CD4-positive, alpha-beta T cell treated with Interleukin-4 for 4 hours (primary cell): ENCODE data around the gene CAPN1.
A peak's percentile ranks its signal among the peaks of the same experiment; 100 is the strongest.
"Not testable (repeated sequence)": the region's sequence is repeated elsewhere in the genome, so short reads cannot be mapped to it uniquely, and the experiment has no call there.

Source experiments
- DNase-seq: peaks from one replicate; pipeline ENCODE4 v3.0.0-alpha.2; 2020

CAPN1 gene

DNA sequence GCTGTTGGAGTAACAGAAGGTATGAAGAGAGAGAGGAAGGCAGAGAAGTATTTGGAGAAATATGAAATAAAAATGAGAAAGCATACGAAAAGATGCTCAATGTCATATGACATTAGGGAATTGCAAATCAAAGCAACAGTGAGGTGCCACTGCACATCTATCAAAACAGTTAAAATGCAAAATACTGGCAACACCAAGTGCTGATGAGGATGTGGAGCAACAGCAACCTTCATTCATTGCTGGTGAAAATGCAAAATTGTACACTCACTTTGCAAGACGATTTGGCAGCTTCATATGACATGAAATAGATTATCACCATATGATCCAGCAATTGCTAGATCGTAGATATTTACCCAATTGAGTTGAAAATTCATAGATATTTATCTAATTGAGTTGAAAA is 21.1 kb upstream of the CAPN1 start:
- DNase-seq: no peak

DNA sequence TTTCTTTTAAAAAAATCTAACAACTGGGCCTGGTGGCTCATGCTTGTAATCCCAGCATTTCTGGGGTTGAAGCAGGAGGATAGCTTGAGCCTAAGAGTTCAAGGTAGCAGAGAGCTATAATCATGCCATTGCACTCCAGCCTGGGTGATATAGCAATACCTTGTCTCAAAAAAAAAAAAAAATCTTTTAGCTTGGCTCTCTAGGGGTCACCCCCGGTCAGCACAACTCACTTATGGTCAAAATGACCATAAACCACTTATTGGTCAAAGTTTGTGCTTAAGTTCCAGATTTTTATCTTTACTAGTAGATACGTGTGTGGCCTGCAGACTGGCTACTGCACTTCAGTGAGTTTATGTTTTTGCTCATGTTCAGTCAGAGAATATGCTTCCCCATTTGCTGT is 18.0 kb upstream of the CAPN1 start:
- no peak for DNase-seq

DNA sequence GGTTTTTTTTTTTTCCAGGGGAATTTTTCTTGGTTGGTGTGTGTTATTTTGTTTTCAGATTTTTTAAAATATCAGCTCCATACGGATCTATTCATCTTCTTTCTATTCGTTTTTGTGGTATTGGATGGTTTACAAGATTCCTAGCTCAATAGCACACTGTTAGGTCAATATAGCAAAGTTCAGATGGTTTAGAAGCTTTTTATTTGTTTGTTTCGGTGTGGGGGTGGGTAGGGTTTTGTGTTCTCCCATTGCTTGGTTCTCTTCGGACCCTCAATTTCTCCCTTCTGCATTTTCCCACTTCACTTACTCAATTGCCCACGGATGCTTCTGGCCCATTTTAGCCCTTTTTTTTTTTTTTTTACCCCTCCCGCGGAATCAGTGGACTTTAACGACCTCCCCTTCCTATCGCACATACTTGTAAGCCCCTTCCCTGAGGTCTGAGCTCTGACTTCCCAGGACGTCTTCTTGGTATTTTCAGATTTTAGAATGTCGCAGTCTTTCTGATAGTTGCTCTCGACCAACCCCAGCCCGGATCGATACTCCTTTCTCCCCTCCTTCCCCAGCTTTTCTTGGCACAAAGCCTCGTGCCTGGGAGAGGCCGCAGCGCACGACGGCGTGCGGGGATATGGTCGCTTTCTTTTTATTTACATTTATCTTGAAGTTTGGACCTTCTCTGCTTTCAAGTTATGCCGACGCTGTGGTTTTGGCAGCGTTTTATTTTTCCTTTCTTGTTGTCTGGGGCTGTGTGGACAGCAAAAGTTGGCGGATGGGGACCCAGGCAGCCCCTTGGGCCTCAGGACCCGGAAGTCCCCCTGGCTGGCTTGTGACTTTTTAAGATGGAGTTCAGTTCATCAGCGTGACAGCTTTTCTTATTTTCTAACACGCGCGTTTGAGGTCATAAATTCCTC is 16.1 kb upstream of the CAPN1 start:
- no peak for DNase-seq

DNA sequence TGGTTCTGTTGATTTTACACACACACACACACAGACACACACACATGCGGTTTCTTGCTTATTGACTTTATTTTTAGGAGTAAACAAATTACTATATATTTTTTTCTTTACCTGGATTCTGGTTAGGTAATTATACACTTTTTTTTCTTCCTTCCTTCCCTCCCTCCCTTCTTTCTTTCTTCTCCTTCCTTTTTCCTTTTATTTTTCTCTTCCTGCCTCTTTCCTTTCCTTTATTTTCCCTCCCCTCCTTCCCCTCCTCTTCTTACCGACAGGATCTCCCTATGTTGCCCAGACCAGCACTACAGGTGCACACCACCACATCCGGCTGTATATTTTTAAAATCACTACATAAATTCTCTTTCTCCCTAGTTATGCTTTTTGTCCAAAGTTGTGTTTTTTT is 14.8 kb upstream of the CAPN1 start:
- no peak for DNase-seq

DNA sequence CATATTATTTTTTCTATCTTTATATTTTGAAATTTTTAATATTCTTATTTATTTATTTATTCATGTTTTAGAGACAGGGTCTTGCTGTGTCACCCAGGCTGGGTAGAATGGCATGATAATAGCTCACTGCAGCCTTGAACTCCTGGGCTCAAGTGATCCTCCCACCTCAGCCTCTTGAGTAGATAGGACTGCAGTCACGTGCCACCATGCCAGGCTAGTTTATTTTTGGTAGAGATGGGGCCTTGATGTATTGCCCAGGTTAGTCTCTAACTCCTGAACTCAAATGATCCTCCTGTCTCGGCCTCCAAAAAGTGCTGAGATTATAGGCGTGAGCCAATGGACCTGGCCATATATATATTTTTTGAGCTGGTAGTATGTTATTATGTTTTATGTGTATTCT is 14.1 kb upstream of the CAPN1 start:
- no peak for DNase-seq

DNA sequence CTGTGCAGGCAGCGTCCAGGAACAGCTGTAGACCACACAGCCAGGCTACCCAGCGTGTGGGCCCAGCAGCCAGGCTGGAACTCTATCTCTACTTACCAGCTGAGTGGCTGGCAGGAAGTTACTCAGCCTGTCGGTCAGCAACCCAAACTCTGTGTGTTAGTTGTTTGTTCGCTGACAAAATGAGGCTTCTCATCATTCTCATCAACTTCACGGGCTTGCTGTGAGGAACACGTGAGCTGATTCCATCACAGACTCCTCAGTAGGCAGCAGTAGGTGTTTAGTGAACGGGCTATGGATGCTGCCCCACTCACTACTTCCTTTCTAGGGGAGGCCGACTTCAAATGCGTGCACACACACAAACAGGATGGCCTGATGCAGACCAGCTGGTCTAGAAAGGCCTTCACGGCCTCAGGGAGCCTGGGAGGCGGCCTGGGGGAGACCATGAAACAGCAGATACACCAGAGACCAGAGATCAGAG is 12.5 kb upstream of the CAPN1 start:
- DNase-seq: no peak

DNA sequence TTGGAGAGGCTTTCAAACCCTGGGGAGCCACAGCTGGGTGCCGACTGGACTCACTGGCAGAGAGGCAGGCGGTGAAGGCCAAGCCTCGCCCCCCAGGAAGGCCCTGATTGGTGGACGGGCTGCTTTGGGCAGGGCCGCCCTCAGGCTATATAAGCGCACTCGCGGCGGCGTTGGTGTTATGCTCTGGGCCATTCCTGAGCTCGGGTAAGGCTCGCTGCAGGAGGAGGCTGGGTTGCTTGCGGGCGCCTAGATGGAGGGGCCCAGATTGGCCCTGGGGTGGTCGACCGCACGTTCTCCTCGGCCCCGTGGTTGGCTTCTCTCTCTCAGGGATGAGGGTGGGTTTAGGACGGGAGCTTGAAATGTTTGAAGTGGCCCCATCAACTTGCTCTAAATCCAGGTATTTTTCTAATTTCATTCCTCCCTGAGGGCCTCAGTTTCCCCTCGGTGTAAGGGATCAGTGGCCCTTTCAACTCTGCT is 11.6 kb upstream of the CAPN1 start, which contains the start of gene SPDYC:
Gene SPDYC, plus strand, starts transcription at position 176 of the 477 bp plus-strand sequence. CDS start 1,125 bp downstream, outside the sequence.
- DNase-seq: no peak

DNA sequence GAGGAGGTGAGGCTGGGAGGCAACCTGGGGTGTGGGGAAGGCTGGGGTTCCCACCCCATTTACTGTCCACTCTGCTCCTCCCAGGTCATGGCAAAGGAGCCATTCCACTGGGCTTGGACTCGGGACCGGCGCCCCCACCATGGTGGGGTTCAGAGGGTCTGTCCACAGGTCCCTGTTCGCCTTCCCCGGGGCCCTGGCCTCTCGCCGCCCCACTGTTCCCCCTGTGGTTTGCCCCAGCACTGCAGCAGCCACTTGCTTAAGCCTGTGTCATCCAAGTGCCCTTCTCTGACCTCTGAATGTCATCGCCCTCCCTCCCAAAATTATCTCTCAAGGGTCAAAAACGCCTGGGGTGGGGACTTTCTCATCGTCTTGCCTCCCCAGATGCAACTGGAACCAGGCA is 9.1 kb upstream of the CAPN1 start:
- no peak for DNase-seq

DNA sequence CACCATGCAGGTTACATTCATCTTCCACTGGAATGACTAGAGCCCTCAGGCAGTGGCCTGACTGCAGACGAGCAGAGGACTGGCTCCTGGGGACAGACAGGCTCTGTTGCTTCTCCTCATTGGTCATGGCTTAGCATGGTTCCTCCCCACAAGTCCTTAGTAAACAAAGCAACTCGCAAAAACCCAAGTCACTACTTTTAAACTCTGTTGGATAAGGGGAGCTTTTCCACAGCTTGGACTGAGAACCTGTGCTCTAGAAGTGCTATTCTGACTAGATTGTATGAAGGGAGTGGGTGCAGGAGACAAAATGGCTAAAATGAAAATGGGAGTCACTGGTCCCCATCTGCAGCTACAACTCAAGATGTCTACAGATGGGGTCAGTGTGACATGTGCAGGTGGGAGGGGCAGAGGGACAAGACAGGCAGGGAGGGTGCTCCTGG is 7.1 kb upstream of the CAPN1 start:
- not testable (repeated sequence) for DNase-seq

DNA sequence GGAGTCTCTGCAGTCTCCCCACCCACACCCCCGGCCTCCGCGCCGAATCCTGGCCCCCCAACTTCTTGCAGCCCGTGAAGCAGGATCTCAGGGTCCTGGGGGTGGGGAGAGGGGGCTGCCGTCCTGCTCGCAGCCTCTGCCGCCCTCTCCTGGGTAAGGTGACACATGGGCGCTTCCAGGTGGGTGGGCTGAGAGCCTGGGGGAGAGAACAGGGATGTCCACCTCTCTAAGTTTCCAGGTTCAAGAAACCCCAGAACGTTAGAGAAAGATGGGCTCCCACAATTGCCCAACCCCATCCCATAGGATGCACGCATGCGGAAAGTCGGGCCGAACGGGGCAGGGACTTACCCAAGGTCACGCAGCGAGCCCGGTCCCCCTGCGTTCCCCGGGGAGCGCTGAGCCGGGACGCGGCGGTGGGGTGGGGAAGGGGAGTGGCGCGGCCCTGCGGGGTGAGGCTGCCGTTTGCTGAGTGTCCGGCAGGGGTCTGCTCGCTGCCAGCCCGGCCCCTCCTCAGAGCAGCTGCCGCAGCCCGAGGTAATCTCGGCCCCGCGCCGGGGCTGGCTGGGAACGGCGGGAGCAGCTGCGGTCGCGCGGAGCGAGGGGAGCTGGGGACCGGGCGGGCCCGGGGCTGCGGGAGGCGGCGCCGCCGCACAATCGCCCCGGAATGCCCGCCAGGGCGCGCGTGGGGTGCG is 705 bp upstream of the CAPN1 start:
- DNase-seq: peak; percentile 42

DNA sequence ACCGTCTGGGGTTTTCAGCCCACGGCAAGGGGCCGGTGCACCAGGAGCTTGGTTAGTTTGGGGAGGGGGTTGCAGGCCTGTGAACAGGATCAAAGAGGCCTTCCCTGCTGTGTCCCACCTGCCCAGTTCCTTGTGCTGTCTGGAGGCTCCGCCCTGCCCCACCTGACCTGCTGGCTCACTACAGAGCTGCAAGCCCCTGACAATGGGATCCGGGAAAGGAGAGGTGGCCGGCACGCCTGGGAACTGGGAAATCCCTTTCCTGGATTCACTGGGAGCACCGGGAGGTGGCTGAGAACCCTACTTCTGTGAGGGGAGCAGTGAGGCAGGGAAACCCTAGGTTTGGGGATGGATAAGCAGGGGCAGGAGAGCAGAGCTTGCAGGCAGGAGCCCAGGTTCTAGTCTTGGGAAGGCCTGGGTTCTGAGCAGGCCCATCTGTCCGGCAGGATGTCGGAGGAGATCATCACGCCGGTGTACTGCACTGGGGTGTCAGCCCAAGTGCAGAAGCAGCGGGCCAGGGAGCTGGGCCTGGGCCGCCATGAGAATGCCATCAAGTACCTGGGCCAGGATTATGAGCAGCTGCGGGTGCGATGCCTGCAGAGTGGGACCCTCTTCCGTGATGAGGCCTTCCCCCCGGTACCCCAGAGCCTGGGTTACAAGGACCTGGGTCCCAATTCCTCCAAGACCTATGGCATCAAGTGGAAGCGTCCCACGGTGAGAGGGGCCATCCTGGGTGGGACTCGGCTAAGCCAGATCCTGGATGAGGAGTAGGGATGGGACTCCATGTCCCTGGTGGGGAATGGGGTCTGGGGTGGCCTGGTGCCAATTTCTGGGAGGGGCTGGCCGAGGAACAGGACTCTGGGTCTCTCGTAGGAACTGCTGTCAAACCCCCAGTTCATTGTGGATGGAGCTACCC is 786 bp downstream of the CAPN1 start:
- DNase-seq: no peak

DNA sequence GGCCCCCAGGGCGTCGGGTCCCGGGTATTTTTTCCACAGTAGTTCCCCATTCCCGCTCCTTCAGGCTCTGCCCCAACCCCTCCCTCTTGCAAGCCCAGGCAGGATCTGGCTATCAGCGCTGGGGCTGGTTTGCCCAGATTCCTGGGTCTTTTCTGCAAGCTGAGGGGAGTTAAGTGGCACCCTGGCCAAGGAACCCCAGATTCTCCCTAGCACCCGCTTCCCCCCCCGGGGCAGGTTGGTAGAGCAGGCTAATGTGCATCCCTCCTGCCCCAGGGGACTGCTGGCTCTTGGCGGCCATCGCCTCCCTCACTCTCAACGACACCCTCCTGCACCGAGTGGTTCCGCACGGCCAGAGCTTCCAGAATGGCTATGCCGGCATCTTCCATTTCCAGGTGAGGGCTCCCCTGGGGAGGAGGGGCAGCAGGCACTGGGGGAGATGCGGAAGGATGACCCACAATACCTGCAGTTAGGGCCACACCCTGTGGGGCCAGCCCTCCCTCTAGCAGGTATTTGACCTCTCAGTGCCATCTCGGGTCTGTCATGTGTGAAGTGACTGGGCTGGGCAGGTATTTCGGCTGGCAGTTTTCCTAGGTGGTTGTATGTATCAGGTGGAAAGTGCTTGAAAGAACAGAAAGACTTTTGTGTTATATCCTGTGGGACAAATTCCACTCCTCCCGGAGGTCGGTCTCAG is 1.6 kb downstream of the CAPN1 start:
- no peak for DNase-seq

DNA sequence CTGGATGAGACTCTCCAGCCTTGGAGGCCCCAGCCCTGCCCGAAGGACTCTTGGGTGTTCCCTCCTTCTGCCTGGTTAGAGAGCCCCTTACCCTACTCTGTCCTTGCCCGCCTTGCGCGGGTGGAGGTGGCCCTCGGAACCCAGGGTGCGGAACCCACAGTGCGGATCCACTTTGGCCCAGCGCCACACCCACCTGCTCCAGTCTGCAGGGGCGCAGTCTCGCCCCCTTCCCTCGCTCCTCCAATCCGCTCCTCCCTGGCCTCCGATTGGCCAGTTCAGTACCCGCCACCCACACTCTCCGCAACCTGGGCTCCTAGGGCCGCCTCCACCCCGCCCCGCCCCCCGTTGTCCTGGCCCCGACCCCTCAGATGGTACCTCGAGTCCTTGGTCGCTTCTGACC is 2.4 kb downstream of the CAPN1 start:
- no peak for DNase-seq

DNA sequence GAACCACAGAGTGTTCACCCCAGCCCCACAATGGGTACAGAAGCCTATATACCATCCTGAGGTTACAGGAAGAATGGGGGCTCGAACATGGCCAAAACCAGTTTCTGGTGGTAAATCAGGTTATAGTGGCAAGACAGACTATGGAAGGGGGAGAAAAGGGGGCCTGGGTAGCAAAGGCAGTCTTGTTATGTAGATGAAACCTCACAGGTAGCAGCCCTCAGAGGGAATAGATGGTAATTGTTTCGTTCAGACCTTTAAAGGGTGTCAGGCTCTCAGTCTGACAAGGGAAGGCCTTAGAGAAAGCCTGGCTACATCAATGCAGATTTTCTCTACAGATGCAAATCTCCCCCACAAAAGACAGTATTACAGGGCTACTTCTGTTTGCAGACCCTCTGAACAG is 3.4 kb downstream of the CAPN1 start:
- no peak for DNase-seq

DNA sequence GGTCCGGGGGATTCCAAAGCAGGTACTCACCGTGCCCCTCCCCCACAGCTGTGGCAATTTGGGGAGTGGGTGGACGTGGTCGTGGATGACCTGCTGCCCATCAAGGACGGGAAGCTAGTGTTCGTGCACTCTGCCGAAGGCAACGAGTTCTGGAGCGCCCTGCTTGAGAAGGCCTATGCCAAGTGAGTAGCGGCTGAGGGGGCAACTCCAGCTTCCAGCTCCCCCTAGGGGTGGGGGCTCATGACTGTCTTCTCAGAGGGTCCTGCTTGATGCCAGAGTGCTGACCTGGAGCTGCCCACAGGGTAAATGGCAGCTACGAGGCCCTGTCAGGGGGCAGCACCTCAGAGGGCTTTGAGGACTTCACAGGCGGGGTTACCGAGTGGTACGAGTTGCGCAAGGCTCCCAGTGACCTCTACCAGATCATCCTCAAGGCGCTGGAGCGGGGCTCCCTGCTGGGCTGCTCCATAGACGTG is 4.2 kb downstream of the CAPN1 start:
- DNase-seq: no peak

DNA sequence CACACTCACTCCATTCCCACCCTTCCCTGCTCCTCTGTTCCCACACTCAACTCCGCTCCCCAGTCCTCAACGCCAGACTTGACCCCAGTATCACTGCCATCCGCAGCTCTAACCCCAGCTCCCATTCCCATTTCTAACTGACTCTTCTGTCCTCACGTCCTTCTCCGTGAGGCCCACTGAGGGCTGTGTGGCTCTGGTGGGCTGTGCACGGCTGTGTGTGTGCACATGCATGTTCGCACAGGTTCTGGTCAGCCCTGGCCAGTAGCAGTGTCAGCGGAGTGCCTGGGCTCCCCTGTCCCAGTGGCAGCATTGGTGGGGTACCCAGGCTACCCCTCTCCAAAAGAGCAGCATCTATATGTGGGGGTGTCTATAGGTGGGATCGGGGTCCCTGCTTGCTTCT is 5.0 kb downstream of the CAPN1 start:
- no peak for DNase-seq

DNA sequence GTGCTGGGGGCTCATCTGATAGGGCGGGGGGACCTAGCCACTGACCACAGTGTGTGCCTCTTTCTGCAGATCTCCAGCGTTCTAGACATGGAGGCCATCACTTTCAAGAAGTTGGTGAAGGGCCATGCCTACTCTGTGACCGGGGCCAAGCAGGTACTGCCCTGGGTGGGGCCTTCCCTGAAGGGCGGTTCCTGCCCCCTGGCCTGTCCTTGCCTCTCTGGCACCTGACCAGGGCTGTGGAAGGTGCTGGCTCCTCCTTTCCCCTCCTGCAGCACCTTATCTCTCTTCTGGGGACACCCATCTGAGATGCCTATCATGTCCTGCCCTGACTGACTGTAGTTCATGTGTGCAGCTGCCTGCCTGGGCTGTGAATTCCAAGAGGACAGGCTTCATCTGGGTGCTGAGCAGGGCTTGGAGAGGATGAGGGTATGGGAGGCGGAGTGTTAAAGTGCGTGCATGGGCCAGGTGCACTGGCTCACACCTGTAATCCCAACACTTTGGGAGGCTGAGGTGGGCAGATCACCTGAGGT is 5.5 kb downstream of the CAPN1 start:
- no peak for DNase-seq

DNA sequence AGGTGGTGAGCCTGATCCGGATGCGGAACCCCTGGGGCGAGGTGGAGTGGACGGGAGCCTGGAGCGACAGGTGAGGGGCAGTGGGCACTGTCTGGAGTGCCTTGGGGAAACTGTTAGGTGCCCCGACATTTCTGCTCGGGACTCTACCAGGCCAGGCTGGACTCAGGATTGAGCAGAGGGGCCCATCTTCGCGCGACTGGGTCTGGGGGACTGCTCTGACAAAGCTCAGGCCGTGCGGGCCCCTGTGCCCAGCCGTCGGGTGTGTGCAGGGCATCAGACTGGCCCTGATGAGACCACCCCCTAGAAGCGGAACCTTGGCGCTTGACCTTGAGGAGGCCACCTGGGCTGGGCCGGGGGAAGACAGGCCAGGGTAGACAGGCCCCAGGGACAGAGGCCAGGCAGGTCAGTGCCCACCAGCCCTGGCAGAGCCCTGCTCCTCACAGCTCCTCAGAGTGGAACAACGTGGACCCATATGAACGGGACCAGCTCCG is 6.3 kb downstream of the CAPN1 start:
- DNase-seq: no peak

DNA sequence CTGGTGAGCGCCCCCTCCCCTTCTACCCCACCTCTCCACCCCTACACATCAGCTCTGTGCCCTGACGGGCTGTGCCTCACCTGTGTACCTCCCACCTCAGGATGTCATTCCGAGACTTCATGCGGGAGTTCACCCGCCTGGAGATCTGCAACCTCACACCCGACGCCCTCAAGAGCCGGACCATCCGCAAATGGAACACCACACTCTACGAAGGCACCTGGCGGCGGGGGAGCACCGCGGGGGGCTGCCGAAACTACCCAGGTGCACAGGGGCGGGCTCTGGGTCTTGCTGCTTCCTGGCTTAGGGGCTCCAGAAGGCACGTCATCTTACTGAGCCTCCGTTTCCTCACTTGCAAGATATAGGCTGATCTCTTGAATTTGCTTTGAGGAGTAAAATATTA is 6.8 kb downstream of the CAPN1 start:
- no peak for DNase-seq

DNA sequence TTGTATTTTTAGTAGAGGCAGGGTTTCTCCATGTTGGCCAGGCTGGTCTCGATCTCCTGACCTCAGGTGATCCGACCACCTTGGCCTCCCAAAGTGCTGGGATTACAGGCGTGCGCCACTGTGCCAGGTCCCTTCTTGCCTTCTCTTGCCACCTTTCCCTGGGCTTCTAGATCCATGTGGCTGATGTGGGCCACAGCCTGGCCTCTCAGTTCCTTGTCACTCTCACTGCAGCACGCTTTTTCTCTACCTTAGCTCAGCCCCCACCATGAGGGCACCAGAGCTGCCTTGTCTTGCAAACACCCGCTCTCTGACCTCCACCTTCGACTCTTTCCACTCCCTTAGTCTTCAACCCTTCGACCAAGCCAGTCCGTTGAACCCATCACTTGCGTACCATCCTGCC is 7.5 kb downstream of the CAPN1 start:
- no peak for DNase-seq

DNA sequence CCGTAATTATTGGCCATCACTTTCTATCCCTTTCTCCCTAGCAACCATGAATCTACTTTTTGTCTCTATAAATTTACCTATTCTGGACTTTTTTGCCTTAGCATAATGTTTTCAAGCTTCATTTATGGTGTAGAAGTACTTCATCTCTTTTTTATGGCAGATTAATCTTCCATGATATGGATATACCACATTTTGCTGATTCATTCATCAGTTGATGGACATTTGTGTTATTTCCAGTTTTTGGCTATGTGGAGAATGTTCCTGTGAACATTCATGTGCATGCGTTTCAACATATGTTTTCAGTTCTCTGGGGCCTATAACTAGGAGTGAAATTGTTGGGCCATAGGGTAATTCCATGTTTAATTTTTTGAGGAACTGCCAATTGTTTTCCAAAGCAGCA is 12.8 kb downstream of the CAPN1 start:
- DNase-seq: no peak

DNA sequence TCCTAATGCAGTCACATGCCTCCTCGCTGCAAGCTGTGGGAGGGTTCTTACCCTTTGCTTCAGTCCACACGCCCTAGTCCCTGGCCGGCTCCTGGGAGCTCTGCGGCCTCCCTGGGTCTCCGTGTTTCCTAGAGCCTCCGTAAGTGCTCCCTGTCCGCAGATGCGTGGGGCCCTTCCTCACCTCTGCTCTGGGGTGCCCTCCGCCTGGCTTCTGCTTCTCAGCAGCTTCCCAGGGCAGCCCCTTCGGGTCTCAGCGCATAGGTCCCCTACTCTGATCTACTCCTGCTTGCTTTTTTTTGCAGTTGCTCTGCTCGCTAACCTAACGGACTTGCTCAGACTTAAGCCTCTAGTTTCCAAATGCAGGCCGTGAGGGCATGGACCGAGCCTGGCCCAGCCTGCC is 22.4 kb downstream of the CAPN1 start:
- DNase-seq: no peak
